ENCODE measurements around the gene KRT83. TPM values are rescaled to one million over a fixed set of nuclear protein-coding genes. Genes with fewer than 3 reads are reported as not detected.

The KRT83 gene
- total and polyA plus RNA-seq, 10 of the 15 experiments (the other 5 are each of a cell fraction or from before 2014, with no cell fraction given): not detected

DNA sequence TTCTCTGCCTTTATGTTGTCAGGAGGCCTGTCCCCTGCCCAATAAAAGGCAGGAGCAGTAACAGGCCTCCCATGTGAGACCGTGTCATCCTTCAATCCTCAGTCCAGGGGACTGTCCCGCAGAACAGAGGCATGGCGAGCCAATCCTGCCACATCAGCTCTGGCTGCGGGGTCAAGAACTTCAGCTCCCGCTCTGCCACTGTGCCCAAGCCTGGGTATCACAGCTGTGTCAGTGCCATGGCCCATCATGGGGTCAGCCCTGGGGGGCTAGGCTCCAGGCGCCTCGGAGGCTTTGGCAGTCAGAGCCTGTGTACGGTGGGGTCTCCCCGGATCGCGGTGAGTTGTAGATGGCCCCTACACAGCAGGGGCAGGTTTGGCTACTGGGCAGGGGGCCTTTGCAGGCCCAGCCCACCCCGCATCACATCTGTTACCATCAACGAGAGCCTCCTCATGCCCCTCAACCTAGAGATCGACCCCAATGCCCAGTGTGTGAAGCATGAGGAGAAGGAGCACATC, 19.9 kb upstream of the KRT83 start:
- 40% methylated on average over 14 of the region's 14 CpGs for WGBS (ENCODE audit: insufficient coverage, insufficient replicate concordance, low lambda C conversion rate, missing lambda C conversion rate)
- ATAC-seq: no peak
- Histone ChIP-seq H3K9ac (ENCODE audit: control insufficient read depth, insufficient read depth, low read length) (no peak overlapping the region), H3K4me3 (no peak overlapping the region), H4K20me1 (ENCODE audit: control insufficient read depth, insufficient read depth) (no peaks in the 10 kb centered on the region), H3K9me3 (replicated peaks; ENCODE audit: control insufficient read depth, insufficient read depth, low read length) (no peaks in the 10 kb centered on the region; the same call in 2 of the 3 replicates), H2AFZ (ENCODE audit: control insufficient read depth, low read depth, low read length) (no peak overlapping the region), H3K27ac (ENCODE audit: control insufficient read depth, insufficient read depth) (no peak overlapping the region), H3K4me2 (ENCODE audit: control insufficient read depth, insufficient read depth) (no peak overlapping the region), H3K36me3 (ENCODE audit: control insufficient read depth in 2 of 2, insufficient read depth in 2 of 2, low read length in 1 of 2) (no peaks in the 10 kb centered on the region), H3K4me1 (ENCODE audit: control insufficient read depth, insufficient read depth, low read length) (no peaks in the 10 kb centered on the region), H3K27me3 (replicated peaks in 1 of 2; ENCODE audit: control insufficient read depth in 2 of 2, insufficient read depth in 2 of 2, low read length in 1 of 2) (no peaks in the 10 kb centered on the region; a peak in 1 of 4 replicates), H3K79me2 (ENCODE audit: control insufficient read depth, insufficient read depth, low read length) (no peaks in the 10 kb centered on the region)
- POLR2A ChIA-PET: no interaction called here
- no peak for FAIRE-seq
- RAD21 ChIA-PET (ENCODE audit: unreplicated experiment): no interaction called here
- TF ChIP-seq IKZF2 (IDR thresholded peaks at IDR 0.05) (no peak), CEBPB (IDR thresholded peaks at IDR 0.05; ENCODE audit: borderline replicate concordance in 1 of 2, low read depth in 2 of 2, low read length in 2 of 2) (no peak), KAT2A (conservative IDR thresholded peaks at IDR 0.05; ENCODE audit: control insufficient read depth, low read depth, low read length) (no peak), SMC3 (IDR thresholded peaks at IDR 0.05; ENCODE audit: borderline replicate concordance, low read length) (no peak), CHD1 (IDR thresholded peaks at IDR 0.05; ENCODE audit: low read depth, low read length) (no peak), CBFB (IDR thresholded peaks at IDR 0.05; ENCODE audit: low read depth) (no peak), ZNF24 (IDR thresholded peaks at IDR 0.05) (no peak), RAD21 (IDR thresholded peaks at IDR 0.05; ENCODE audit: insufficient read depth, low read depth, low read length) (no peak), TCF3 (IDR thresholded peaks at IDR 0.05; ENCODE audit: borderline replicate concordance, insufficient read depth, low read depth, low read length) (no peak), CHD2 (IDR thresholded peaks at IDR 0.05; ENCODE audit: borderline replicate concordance, low read depth, low read length) (no peak), LARP7 (IDR thresholded peaks at IDR 0.05) (no peak), ZNF384 (IDR thresholded peaks at IDR 0.05; ENCODE audit: borderline replicate concordance, low read depth, low read length) (no peak), TBL1XR1 (IDR thresholded peaks at IDR 0.05; ENCODE audit: low read depth, low read length) (no peak), NFIC (IDR thresholded peaks at IDR 0.05; ENCODE audit: low read depth, low read length) (no peak), SUZ12 (IDR thresholded peaks at IDR 0.05; ENCODE audit: unreplicated experiment) (no peak)
- TF ChIP-seq, protein P1, sequence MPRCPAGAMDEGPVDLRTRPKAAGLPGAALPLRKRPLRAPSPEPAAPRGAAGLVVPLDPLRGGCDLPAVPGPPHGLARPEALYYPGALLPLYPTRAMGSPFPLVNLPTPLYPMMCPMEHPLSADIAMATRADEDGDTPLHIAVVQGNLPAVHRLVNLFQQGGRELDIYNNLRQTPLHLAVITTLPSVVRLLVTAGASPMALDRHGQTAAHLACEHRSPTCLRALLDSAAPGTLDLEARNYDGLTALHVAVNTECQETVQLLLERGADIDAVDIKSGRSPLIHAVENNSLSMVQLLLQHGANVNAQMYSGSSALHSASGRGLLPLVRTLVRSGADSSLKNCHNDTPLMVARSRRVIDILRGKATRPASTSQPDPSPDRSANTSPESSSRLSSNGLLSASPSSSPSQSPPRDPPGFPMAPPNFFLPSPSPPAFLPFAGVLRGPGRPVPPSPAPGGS (IDR thresholded peaks at IDR 0.05; ENCODE audit: borderline replicate concordance, insufficient read depth, low read depth, low read length, poor library complexity, severe bottlenecking): no peak
- TF ChIP-seq, protein P2, sequence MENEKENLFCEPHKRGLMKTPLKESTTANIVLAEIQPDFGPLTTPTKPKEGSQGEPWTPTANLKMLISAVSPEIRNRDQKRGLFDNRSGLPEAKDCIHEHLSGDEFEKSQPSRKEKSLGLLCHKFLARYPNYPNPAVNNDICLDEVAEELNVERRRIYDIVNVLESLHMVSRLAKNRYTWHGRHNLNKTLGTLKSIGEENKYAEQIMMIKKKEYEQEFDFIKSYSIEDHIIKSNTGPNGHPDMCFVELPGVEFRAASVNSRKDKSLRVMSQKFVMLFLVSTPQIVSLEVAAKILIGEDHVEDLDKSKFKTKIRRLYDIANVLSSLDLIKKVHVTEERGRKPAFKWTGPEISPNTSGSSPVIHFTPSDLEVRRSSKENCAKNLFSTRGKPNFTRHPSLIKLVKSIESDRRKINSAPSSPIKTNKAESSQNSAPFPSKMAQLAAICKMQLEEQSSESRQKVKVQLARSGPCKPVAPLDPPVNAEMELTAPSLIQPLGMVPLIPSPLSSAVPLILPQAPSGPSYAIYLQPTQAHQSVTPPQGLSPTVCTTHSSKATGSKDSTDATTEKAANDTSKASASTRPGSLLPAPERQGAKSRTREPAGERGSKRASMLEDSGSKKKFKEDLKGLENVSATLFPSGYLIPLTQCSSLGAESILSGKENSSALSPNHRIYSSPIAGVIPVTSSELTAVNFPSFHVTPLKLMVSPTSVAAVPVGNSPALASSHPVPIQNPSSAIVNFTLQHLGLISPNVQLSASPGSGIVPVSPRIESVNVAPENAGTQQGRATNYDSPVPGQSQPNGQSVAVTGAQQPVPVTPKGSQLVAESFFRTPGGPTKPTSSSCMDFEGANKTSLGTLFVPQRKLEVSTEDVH (IDR thresholded peaks at IDR 0.05; ENCODE audit: low read depth, partially characterized antibody): no peak
- TF ChIP-seq, protein P3, sequence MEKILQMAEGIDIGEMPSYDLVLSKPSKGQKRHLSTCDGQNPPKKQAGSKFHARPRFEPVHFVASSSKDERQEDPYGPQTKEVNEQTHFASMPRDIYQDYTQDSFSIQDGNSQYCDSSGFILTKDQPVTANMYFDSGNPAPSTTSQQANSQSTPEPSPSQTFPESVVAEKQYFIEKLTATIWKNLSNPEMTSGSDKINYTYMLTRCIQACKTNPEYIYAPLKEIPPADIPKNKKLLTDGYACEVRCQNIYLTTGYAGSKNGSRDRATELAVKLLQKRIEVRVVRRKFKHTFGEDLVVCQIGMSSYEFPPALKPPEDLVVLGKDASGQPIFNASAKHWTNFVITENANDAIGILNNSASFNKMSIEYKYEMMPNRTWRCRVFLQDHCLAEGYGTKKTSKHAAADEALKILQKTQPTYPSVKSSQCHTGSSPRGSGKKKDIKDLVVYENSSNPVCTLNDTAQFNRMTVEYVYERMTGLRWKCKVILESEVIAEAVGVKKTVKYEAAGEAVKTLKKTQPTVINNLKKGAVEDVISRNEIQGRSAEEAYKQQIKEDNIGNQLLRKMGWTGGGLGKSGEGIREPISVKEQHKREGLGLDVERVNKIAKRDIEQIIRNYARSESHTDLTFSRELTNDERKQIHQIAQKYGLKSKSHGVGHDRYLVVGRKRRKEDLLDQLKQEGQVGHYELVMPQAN (conservative IDR thresholded peaks at IDR 0.05): no peak
- in situ Hi-C loops (cut with MboI) (no loop called here), intact Hi-C loops (cut with micrococcal nuclease; ENCODE audit: unreplicated experiment) (no loop called here)
- BruUV-seq (replicated peaks): no TSS peak
- SMC1A ChIA-PET (ENCODE audit: uncharacterized antibody, unreplicated experiment): interaction anchor here (1.5 kb wide), 1 partner anchor 12 kb away, joined by 4 read pairs; no protein-coding TSS in a partner anchor
- CTCF ChIA-PET: interaction anchor here (2.6 kb wide), 1 partner anchor 13 kb away, joined by 12 read pairs; no protein-coding TSS in a partner anchor
- DNase-seq (ENCODE audit: low read depth, low spot score): no peak

Data from GM12878 (cell line).